ENCODE measurements around the gene LAMA2. TPM values are rescaled to one million over a fixed set of nuclear protein-coding genes. Genes with fewer than 3 reads are reported as not detected.

LAMA2 gene
- polyA plus RNA-seq, 1 donor, result 5.4 TPM

DNA sequence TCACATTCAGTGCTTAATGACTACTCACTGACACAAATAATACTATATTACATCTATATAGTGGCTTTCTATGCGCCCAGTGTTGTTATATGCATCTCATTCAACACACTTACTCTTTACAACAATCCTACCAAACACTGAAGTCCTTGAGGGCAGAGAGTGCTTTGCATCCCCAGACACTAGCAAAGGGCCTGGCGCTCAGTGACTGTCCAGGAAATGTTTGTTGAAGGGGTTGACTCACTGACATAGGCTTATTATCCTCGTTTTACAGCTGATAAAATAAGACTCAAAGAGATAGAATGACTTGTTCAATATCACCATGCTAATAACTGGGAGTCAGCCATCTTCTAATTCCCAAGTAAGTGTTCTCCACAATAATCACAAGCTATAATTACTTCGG lies 663.8 kb downstream of the LAMA2 start:
- Histone ChIP-seq H3K27me3 (ENCODE audit: control insufficient read depth, insufficient read depth, low read length) (no peaks in the 10 kb centered on the region), H3K4me1 (ENCODE audit: control insufficient read depth, insufficient read depth, low read length) (no peaks in the 10 kb centered on the region), H3K9me3 (ENCODE audit: control insufficient read depth, low read depth, low read length) (no peaks in the 10 kb centered on the region), H3K4me3 (ENCODE audit: low read length) (no peak overlapping the region), H3K36me3 (ENCODE audit: control insufficient read depth, insufficient read depth, low read length) (no peaks in the 10 kb centered on the region), H3K27ac (ENCODE audit: low read length) (no peak overlapping the region)
- DNase-seq, result no peak
- WGBS (ENCODE audit: insufficient coverage, low lambda C conversion rate), result no CpG with 5 or more reads among the region's 4 CpGs

- Histone ChIP-seq H3K27me3 (ENCODE audit: control insufficient read depth, insufficient read depth, low read length) (no peaks in the 10 kb centered on the region), H3K36me3 (ENCODE audit: control insufficient read depth, insufficient read depth, low read length) (no peaks in the 10 kb centered on the region), H3K9me3 (ENCODE audit: control insufficient read depth, low read depth, low read length) (no peaks in the 10 kb centered on the region), H3K4me1 (ENCODE audit: control insufficient read depth, insufficient read depth, low read length) (no peaks in the 10 kb centered on the region), H3K4me3 (ENCODE audit: low read length) (no peak overlapping the region), H3K27ac (ENCODE audit: low read length) (no peak overlapping the region)
- no peak for DNase-seq
- WGBS (ENCODE audit: insufficient coverage, low lambda C conversion rate), result 100% methylated on average over 1 of the region's 1 CpG
Measured at GRCh38 chr6:129551486-129551885, 668.5 kb downstream of the LAMA2 start.

- Histone ChIP-seq H3K27me3 (ENCODE audit: control insufficient read depth, insufficient read depth, low read length) (no peaks in the 10 kb centered on the region), H3K36me3 (ENCODE audit: control insufficient read depth, insufficient read depth, low read length) (no peaks in the 10 kb centered on the region), H3K27ac (ENCODE audit: low read length) (no peak overlapping the region), H3K4me1 (ENCODE audit: control insufficient read depth, insufficient read depth, low read length) (no peaks in the 10 kb centered on the region), H3K4me3 (ENCODE audit: low read length) (no peak overlapping the region), H3K9me3 (ENCODE audit: control insufficient read depth, low read depth, low read length) (no peaks in the 10 kb centered on the region)
- no peak for DNase-seq
- 100% methylated on average over 1 of the region's 2 CpGs for WGBS (ENCODE audit: insufficient coverage, low lambda C conversion rate)
Measured at GRCh38 chr6:129552413-129552812, 669.5 kb downstream of the LAMA2 start.

DNA sequence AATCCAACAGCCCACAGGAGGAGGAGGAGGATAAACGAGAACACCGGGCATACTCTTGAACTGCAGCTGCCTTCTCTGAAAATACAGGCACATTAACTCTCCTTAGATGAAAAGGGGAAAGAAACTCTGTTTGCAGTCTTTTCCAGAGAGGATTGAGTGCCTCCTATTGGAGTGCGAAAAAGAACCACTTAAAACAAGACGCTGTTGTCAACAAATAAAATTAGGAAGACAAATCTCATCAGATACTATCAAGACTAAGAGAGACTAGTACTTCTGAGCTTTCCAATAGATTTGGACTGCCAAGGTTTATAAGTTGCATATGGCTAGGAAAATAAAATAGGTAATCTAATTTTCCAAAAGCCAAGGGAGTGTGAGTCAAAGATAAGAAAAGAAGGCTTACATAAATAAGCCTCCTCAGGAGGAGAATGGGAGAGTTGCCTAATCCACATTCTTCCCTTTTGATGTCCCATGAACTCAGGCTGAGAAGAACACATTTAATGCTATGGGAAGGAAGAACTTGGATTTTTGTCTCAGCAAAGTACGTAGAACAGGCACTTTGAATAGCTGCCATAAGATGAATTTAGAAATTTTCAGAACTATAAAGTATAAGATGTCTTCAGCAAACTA lies 672.4 kb downstream of the LAMA2 start:
- no peaks in the 10 kb centered on the region for H3K4me1 ChIP-seq (ENCODE audit: control insufficient read depth, insufficient read depth, low read length)
- no peak for DNase-seq

DNA sequence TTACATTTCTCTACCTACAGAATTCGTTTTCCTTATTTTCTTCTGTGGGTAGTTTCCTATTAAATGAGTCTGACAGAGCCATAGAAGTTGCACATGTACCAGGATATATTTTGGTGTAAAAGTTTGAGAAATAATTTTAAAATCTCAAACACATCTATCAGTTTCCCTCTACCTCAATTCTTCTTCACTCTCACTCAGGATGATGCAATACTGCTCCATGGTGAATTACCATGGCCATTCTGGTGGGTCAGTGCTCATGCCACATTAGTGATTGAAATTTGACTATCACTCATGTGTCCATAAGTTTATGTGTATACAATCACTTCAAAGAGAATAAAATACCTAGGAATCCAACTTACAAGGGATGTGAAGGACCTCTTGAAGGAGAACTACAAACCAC lies 675.3 kb downstream of the LAMA2 start:
- no peak overlapping the region for H3K27ac ChIP-seq (ENCODE audit: low read length)
- no peaks in the 10 kb centered on the region for H3K9me3 ChIP-seq (ENCODE audit: control insufficient read depth, low read depth, low read length)
- no peaks in the 10 kb centered on the region for H3K27me3 ChIP-seq (ENCODE audit: control insufficient read depth, insufficient read depth, low read length)
- H3K4me1 ChIP-seq (ENCODE audit: control insufficient read depth, insufficient read depth, low read length), result no peaks in the 10 kb centered on the region
- no peak overlapping the region for H3K4me3 ChIP-seq (ENCODE audit: low read length)
- 100% methylated on average over 1 of the region's 1 CpG for WGBS (ENCODE audit: insufficient coverage, low lambda C conversion rate)
- H3K36me3 ChIP-seq (ENCODE audit: control insufficient read depth, insufficient read depth, low read length), result no peaks in the 10 kb centered on the region
- DNase-seq, result no peak

More for the DNA sequence above, 672.4 kb downstream of the LAMA2 start:
- no peaks in the 10 kb centered on the region for H3K9me3 ChIP-seq (ENCODE audit: control insufficient read depth, low read depth, low read length)
- no peaks in the 10 kb centered on the region for H3K36me3 ChIP-seq (ENCODE audit: control insufficient read depth, insufficient read depth, low read length)
- H3K27me3 ChIP-seq (ENCODE audit: control insufficient read depth, insufficient read depth, low read length), result no peaks in the 10 kb centered on the region
- H3K27ac ChIP-seq (ENCODE audit: low read length), result no peak overlapping the region
- 100% methylated on average over 3 of the region's 5 CpGs for WGBS (ENCODE audit: insufficient coverage, low lambda C conversion rate)
- no peak overlapping the region for H3K4me3 ChIP-seq (ENCODE audit: low read length)

DNA sequence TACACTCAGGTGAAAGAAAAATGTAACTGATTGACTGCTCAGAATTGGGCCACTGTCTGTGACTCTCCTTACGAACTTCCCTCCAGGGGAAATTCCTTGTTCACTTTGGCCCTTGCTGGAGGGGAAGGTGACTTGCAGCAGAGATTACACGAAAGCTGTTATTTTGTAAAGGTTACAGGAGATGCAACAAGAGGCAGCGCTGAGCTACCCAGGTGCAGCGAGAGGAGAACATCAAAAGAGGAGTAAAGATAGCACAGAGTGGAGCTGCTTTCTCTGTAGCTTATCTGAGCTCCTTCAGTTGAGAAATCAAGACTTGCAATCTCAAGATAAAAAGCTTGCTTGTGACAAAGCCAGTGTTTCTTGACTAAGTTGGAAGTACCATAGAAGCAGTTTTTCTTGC lies 682.4 kb downstream of the LAMA2 start:
- Histone ChIP-seq H3K27ac (ENCODE audit: low read length) (no peak overlapping the region), H3K4me1 (ENCODE audit: control insufficient read depth, insufficient read depth, low read length) (peaks cover 5% of the 10 kb centered on the region), H3K9me3 (ENCODE audit: control insufficient read depth, low read depth, low read length) (no peaks in the 10 kb centered on the region), H3K36me3 (ENCODE audit: control insufficient read depth, insufficient read depth, low read length) (no peaks in the 10 kb centered on the region), H3K27me3 (ENCODE audit: control insufficient read depth, insufficient read depth, low read length) (no peaks in the 10 kb centered on the region), H3K4me3 (ENCODE audit: low read length) (no peak overlapping the region)
- no CpG with 5 or more reads among the region's 4 CpGs for WGBS (ENCODE audit: insufficient coverage, low lambda C conversion rate)
- DNase-seq, result no peak

DNA sequence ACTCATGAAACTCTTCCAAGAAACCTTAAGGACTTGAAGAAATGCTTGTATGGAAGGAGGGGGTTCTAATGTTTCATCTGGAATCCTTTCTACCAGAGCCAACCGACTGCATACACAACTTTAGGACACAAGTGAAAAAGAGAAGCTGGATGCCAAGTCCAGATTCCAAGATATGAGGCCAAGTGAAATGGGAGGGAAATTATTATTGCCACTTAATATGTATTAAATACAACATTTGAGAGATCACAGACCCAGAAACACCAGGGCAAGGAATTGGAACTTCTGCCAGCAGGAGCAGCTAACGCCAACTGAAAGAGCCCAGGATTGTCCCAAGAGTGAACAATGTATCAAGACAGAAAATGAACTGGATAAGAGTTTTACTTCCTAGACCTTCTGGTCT lies 682.9 kb downstream of the LAMA2 start:
- Histone ChIP-seq H3K27me3 (ENCODE audit: control insufficient read depth, insufficient read depth, low read length) (no peaks in the 10 kb centered on the region), H3K4me1 (ENCODE audit: control insufficient read depth, insufficient read depth, low read length) (peaks cover 5% of the 10 kb centered on the region), H3K4me3 (ENCODE audit: low read length) (no peak overlapping the region), H3K9me3 (ENCODE audit: control insufficient read depth, low read depth, low read length) (no peaks in the 10 kb centered on the region), H3K36me3 (ENCODE audit: control insufficient read depth, insufficient read depth, low read length) (no peaks in the 10 kb centered on the region), H3K27ac (ENCODE audit: low read length) (no peak overlapping the region)
- no CpG with 5 or more reads among the region's 2 CpGs for WGBS (ENCODE audit: insufficient coverage, low lambda C conversion rate)
- no peak for DNase-seq

All from large intestine (tissue), 3 donors.